ENCODE data around the gene ANKRD33. TPM values are rescaled to one million over a fixed set of nuclear protein-coding genes. Genes with fewer than 3 reads are reported as not detected.

ANKRD33 gene
- total RNA-seq, 6 donors from 2014 or later, result not detected

DNA sequence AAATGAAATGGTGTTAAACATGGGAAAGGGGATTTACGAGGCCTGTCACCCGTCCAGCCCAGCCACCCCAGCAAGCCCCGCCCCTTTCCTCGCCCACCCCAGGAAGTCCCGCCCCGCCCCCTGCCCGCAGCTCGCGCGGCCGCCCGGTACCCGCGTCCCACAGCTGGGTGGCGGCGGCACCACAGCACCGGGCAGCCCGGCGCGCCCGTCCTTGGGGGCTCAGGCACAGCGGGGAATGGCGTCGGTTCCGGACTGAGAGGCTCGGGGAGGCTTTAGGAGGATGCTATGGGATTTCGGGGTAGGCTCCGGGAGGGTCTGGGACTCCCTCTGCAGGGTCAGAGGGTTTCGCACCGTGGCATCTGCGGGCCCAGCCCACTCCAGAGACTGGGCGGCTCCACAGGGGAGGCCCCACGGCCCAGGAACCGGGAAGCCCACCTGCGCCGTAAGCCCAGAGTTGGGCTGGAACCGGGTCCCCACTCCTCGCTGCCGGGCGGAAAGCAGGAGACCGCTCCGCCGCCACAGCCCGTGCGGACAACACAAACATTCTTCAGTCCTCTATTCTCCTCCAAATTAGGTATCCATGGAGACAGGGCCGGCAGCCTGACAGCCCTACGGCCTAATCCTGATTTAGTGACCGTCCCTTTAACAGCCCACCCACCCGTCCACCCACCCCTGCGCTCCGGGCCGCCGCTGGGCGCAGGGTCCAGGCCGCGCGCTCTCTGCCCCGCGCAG lies 40.8 kb upstream of the ANKRD33 start:
- DNase-seq (peak; percentile 47 to 88), ATAC-seq (ENCODE audit: low FRiP score in 2 of 2) (peak in 1 of 2 donors; percentile 55)
- H3K4me3 ChIP-seq, result peak overlapping the region; percentile 34 to 63 (median 49)
- peaks cover 33 to 56% (median 39%) of the 10 kb centered on the region in 4 donors for H3K4me1 ChIP-seq
- H3K9me3 ChIP-seq, result no peaks in the 10 kb centered on the region
- TF ChIP-seq, protein P1, sequence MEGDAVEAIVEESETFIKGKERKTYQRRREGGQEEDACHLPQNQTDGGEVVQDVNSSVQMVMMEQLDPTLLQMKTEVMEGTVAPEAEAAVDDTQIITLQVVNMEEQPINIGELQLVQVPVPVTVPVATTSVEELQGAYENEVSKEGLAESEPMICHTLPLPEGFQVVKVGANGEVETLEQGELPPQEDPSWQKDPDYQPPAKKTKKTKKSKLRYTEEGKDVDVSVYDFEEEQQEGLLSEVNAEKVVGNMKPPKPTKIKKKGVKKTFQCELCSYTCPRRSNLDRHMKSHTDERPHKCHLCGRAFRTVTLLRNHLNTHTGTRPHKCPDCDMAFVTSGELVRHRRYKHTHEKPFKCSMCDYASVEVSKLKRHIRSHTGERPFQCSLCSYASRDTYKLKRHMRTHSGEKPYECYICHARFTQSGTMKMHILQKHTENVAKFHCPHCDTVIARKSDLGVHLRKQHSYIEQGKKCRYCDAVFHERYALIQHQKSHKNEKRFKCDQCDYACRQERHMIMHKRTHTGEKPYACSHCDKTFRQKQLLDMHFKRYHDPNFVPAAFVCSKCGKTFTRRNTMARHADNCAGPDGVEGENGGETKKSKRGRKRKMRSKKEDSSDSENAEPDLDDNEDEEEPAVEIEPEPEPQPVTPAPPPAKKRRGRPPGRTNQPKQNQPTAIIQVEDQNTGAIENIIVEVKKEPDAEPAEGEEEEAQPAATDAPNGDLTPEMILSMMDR (IDR thresholded peaks at IDR 0.05), result no peak
- TF ChIP-seq EP300 (IDR thresholded peaks at IDR 0.05), result no peak
- TF ChIP-seq POLR2A (IDR thresholded peaks at IDR 0.05), result peak in 1 of 4 donors; percentile 32
- TF ChIP-seq POLR2AphosphoS5 (IDR thresholded peaks at IDR 0.05), result peak in 1 of 2 donors; percentile 63
- H3K36me3 ChIP-seq, result no peaks in the 10 kb centered on the region
- H3K27ac ChIP-seq, result peak overlapping the region; percentile 66 to 85 (median 75)
- WGBS, 2 donors, result 0 to 4% methylated on average over 11 to 19 of the region's 59 CpGs
- H3K27me3 ChIP-seq, result peaks cover 0 to 36% (median 24%) of the 10 kb centered on the region in 4 donors

DNA sequence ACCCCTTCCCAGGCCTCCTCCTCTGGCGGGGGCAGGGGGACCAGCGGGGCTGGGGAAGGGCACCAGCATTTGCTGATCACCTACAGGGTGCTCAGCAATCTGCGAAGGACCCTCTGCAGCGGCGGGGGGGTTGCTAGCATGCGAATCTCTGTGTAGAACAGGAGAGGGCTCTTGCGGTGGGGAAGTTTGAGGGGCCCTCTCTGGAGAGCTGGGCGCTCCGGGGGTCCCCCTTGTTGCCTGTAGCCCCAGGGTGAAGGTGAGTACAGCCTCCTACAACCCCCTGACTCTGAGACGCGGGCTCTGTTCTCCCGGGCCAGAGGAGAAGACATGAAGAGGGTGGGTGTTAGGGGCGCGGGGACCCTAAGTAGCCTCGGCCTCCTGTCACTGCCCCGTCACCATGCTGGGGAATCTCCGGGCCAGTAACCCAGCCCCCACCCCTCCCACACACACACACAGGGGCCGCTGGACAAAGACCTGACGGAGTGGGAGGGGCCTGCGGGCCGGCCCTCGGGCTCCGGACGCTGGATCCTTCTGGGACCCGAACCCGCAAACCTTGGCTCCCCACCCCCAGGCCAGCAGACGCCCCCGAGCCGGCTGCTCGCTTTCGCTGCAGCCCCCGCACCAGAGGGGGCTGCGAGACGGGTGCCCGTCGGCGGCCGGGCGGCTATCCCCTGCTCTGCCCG lies 40.1 kb upstream of the ANKRD33 start:
- no peak for DNase-seq
- TF ChIP-seq POLR2A (IDR thresholded peaks at IDR 0.05), result no peak
- WGBS, 2 donors, result 0% methylated on average over 7 to 18 of the region's 40 CpGs
- Histone ChIP-seq H3K27ac (peak overlapping the region; percentile 66 to 85 (median 75)), H3K4me3 (peak overlapping the region; percentile 34 to 63 (median 49)), H3K9me3 (no peaks in the 10 kb centered on the region), H3K27me3 (peaks cover 0 to 36% (median 24%) of the 10 kb centered on the region in 4 donors), H3K4me1 (peaks cover 33 to 56% (median 39%) of the 10 kb centered on the region in 4 donors), H3K36me3 (no peaks in the 10 kb centered on the region)
- ATAC-seq (ENCODE audit: low FRiP score in 2 of 2), result peak in 1 of 2 donors; percentile 18

DNA sequence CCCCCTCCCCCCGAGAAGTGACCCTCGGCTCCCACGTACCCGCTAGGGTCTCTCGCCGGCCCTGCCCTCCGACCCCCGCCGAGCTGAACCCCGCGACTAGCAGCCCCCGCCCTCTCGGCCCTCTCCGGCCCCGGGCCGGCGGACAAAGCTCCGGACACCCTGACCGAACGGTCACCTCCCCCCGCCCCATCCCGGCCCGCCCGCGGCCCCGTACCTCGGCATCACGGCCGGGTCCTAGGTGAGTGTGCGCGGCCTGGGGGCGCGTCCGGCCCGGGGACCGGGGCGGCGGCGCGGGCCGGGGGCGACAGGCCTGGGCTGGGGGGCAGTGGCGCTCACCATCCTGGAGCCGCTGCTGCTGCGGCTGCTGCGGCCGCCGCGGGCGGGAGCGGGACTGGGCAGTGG lies 39.6 kb upstream of the ANKRD33 start, which contains the start of gene FIGNL2:
Gene FIGNL2 (minus strand): TSS at position 393 of the 402 bp plus-strand sequence. CDS start 26,305 bp downstream, outside the sequence.
- peaks cover 0 to 36% (median 24%) of the 10 kb centered on the region in 4 donors for H3K27me3 ChIP-seq
- H3K4me1 ChIP-seq, result peaks cover 33 to 56% (median 39%) of the 10 kb centered on the region in 4 donors
- no peaks in the 10 kb centered on the region for H3K9me3 ChIP-seq
- TF ChIP-seq, protein P1 (IDR thresholded peaks at IDR 0.05), result no peak
- no peak for TF ChIP-seq POLR2A (IDR thresholded peaks at IDR 0.05)
- WGBS, 2 donors, result no CpG with 5 or more reads among the region's 51 CpGs
- DNase-seq (peak in 1 of 2 donors; percentile 83), ATAC-seq (ENCODE audit: low FRiP score in 2 of 2) (no peak)
- H3K36me3 ChIP-seq, result no peaks in the 10 kb centered on the region
- H3K4me3 ChIP-seq, result peak within 1 kb of the TSS; percentile 34 to 63 (median 49)
- H3K27ac ChIP-seq, result peak within 1 kb of the TSS; percentile 66 to 85 (median 75)

- Histone ChIP-seq H3K4me3 (peak overlapping the region in 3 of 4 donors; percentile 41 to 63 (median 57)), H3K36me3 (no peaks in the 10 kb centered on the region), H3K9me3 (no peaks in the 10 kb centered on the region), H3K27me3 (peaks cover 0 to 36% (median 24%) of the 10 kb centered on the region in 4 donors), H3K27ac (peak overlapping the region; percentile 66 to 85 (median 75)), H3K4me1 (peaks cover 33 to 56% (median 39%) of the 10 kb centered on the region in 4 donors)
- ATAC-seq (ENCODE audit: low FRiP score in 2 of 2) (no peak), DNase-seq (peak in 1 of 2 donors; percentile 78)
- TF ChIP-seq POLR2AphosphoS5 (IDR thresholded peaks at IDR 0.05) (no peak), EP300 (IDR thresholded peaks at IDR 0.05) (no peak), POLR2A (IDR thresholded peaks at IDR 0.05) (no peak)
- TF ChIP-seq, protein P1 (IDR thresholded peaks at IDR 0.05), result peak in 4 of 6 experiments; percentile 10 to 20 (median 18)
- 37 to 63% methylated on average over 11 to 35 of the region's 57 CpGs for WGBS, 2 donors
Observed at GRCh38 chr12:51848841-51849735, 38.8 kb upstream of the ANKRD33 start.
